Hair follicle dermal papilla cell (primary cell): Measurements from ENCODE around the gene VASP. TPM values are rescaled to one million over a fixed set of nuclear protein-coding genes. Genes with fewer than 3 reads are reported as not detected.

Experiments used
- total RNA-seq: library from RNA; depleted of rRNA; stranded (reverse); fragments of >200 nt; gene quantifications from 2 replicates; pipeline ENCODE4 v1.2.3, GENCODE V29; 2012

VASP gene
- total RNA-seq = 116 and 135 TPM in 2 replicates

GRCh38 chr19:45506989-45507871 is at the start of gene VASP:
TSS of gene VASP (plus strand) at chr19:45507479. CDS start at chr19:45507772, 293 bp downstream.

GRCh38 chr19:45467456-45468158 is 39.7 kb upstream of the VASP start, which contains the start of gene FOSB:
TSS of gene FOSB (plus strand) at chr19:45467996. CDS start at chr19:45468587, 591 bp downstream.

GRCh38 chr19:45498411-45499195 is 8.7 kb upstream of the VASP start, which contains the start of gene PPM1N:
TSS of gene PPM1N (plus strand) at chr19:45498443. CDS start at chr19:45498473, 30 bp downstream.

Other genes starting within 250 kb of the VASP start
- gene CKM, start 184.6 kb upstream of the VASP start, total RNA-seq = not detected in 2 replicates
- gene KLC3, start 166.7 kb upstream of the VASP start, total RNA-seq = 0.32 TPM in 1 of 2 replicates, not detected in the other
- gene ERCC2, start 136.9 kb upstream of the VASP start, total RNA-seq = 56.0 and 56.3 TPM in 2 replicates
- 9.2 and 22.0 TPM in 2 replicates for gene PPP1R13L, start 102.4 kb upstream of the VASP start, total RNA-seq
- 5.8 and 7.8 TPM in 2 replicates for gene POLR1G, start 100.8 kb upstream of the VASP start, total RNA-seq
- 94.6 and 95.7 TPM in 2 replicates for gene ERCC1, start 83.6 kb upstream of the VASP start, total RNA-seq
- 1.3 and 2.9 TPM in 2 replicates for gene FOSB, start 39.5 kb upstream of the VASP start, total RNA-seq
- 11.0 and 16.0 TPM in 2 replicates for gene RTN2, start 10.4 kb upstream of the VASP start, total RNA-seq
- 0.61 and 1.8 TPM in 2 replicates for gene PPM1N, start 9.0 kb upstream of the VASP start, total RNA-seq
- gene OPA3, start 77.3 kb downstream of the VASP start, total RNA-seq = 12.0 and 16.3 TPM in 2 replicates
- not detected in 2 replicates for gene GPR4, start 94.7 kb downstream of the VASP start, total RNA-seq
- gene EML2, start 131.9 kb downstream of the VASP start, total RNA-seq = 25.2 and 27.0 TPM in 2 replicates
- 0.49 TPM in 1 of 2 replicates, not detected in the other for gene GIPR, start 160.7 kb downstream of the VASP start, total RNA-seq
- 116 and 182 TPM in 2 replicates for gene SNRPD2, start 184.5 kb downstream of the VASP start, total RNA-seq
- gene QPCTL, start 185.2 kb downstream of the VASP start, total RNA-seq = 21.7 and 23.0 TPM in 2 replicates
- gene FBXO46, start 223.4 kb downstream of the VASP start, total RNA-seq = 8.8 and 9.7 TPM in 2 replicates
- not detected in 2 replicates for gene MEIOSIN, start 226.0 kb downstream of the VASP start, total RNA-seq